ENCODE results near the gene LRRC8B.

DNA sequence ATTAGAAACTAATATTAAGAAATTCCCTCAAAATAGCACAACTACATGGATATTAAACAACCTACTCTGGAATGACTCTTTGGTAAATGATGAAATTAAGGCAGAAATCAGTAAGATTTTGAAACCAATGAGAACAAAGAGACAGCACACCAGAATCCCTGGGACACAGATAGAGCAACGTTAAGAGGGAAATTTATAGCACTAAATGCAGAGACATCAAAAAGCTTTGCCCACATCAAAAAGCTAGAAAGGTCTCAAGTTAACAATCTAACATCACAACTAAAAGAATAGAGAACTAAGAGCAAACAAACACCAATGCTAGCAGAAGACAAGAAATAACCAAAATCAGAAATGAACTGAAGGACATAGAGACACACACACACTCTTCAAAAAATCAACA, 48.6 kb upstream of the LRRC8B start:
- TF ChIP-seq EZH2phosphoT487 (IDR thresholded peaks at IDR 0.05; ENCODE audit: insufficient read depth, low read depth): no peak
- no peak for TF ChIP-seq EZH2 (IDR thresholded peaks at IDR 0.05; ENCODE audit: insufficient read depth, poor library complexity, severe bottlenecking)

Data from GM23248 (cell line).